AG09319 (cell line): Measurements from ENCODE around the gene NR1H3.

ENCODE experiments used
- DNase-seq: peaks from one replicate; pipeline ENCODE4 v3.0.0-alpha.2; 2010; ENCODE audit warnings: low read depth; ENCODE audit errors: extremely low read depth
- TF ChIP-seq, protein P1 (sequence below): IDR thresholded peaks from 2 replicates; pipeline ENCODE4 v1.5.1; 2011; ENCODE audit warnings: low read depth, mild to moderate bottlenecking, inconsistent platforms, low read length, moderate library complexity

The NR1H3 gene

DNA sequence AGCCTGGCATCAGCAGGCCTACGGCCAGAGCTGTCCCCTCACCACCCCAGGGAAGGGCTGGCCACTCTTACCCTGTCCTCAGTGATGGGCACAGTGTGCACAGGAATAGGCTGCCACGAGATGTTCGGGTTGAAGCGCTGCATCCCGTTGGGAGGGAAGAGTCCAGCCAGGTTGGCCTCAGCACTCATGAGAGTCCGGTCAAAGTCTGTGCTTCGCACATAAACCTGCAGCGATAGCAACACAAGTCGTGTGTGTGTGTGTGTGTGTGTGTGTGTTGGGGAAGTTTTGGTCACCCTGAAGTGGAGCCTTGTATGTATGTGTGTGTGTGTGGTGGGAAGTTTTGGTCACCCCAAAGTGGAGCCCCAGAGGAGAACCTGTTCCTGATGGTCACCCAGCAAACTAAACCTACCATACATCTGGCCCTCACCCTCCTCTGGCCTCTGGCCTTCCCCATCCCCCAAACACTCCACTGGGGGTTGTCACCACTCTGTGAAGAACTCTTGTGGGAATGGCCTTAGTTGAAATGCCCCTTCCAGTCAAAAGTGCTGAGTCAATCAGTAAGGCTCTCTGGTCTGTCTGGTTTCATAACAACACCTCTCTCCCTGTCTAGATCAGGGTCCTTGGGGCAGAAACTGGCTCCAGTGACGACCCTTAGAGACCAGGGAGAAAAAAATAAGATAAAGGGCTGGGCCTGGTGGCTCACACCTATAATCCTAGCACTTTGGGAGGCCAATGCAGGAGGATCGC, 12.0 kb upstream of the NR1H3 start:
- TF ChIP-seq, protein P1, sequence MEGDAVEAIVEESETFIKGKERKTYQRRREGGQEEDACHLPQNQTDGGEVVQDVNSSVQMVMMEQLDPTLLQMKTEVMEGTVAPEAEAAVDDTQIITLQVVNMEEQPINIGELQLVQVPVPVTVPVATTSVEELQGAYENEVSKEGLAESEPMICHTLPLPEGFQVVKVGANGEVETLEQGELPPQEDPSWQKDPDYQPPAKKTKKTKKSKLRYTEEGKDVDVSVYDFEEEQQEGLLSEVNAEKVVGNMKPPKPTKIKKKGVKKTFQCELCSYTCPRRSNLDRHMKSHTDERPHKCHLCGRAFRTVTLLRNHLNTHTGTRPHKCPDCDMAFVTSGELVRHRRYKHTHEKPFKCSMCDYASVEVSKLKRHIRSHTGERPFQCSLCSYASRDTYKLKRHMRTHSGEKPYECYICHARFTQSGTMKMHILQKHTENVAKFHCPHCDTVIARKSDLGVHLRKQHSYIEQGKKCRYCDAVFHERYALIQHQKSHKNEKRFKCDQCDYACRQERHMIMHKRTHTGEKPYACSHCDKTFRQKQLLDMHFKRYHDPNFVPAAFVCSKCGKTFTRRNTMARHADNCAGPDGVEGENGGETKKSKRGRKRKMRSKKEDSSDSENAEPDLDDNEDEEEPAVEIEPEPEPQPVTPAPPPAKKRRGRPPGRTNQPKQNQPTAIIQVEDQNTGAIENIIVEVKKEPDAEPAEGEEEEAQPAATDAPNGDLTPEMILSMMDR, result no peak
- no peak for DNase-seq

DNA sequence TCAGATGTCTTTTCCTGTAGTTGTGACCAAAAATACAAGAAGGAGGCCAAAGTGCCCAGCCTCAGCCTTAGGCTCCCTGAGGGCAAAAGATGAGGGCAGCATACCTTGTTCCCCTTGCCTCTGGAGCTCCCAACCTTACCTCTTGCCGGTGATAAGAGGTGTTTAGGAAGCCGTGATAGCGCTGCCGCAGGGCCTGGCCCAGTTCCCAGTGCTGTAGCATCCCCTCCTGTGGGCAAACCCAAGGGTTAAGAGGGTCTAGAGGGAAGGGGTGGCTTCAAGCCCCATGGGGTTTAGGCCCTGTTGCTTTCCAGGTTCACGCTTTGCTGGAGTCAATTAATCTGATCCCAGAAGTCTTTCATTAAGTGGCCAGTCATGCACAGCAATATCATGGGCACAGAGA, 10.3 kb upstream of the NR1H3 start:
- TF ChIP-seq, protein P1, result no peak
- no peak for DNase-seq

DNA sequence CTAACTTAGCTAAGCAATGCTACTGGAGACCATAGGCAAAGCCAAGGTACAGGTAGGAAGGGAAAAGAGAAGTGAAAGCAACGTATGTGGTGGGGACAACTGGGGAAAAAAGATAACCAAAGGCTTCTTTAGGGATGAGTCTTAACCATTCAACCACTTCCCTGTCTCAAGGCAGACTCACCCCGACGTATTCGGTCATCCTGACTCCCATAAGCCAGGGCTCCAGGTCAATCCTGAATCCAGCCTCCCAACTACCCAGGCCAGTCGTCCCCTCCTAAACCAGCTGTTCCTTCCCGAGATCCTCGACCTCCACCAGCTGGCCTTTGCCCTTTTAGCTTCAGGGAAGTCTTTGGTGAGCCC, 9.5 kb upstream of the NR1H3 start:
- TF ChIP-seq, protein P1, result no peak
- DNase-seq, result no peak

DNA sequence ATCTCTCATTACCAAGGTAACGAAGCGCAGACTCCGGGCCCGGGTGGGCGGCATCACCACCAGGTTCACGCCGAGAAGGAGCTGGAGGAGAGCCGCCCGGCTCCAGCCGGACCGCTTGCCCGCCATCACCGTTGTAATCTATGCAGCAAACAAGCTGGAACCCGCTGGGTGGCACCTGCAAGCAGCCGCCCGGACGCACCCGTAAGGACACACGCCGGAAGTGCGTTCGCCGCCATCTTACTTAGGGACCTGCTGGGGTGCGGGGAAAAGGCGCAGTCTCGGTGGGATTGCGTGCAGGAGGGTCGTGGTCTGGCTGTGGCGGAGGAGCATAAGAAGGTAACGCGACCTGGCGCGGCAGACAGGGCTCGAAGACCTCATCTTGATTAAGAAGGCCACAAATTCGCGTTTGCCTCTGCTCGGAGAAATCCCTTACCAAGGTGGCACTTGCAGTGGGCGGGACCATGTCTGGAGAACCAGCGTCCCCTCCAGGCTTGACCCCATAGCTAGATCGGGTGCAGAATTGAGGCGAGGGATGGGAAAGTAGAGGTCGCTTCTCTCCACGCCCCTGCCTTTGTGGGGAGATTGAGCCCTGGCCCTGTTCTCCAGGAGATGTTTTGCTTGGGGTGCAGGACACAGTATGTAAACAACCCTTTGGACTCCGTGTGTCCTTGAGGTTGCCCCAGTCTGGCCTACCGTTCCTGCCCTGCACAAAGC, 9.0 kb upstream of the NR1H3 start, which contains the start of gene ACP2:
Gene ACP2 (minus strand): TSS at position 151 of the 714 bp plus-strand sequence. CDS start 25 bp downstream, at position 126.
- no peak for DNase-seq
- TF ChIP-seq, protein P1, result peak; percentile 38

DNA sequence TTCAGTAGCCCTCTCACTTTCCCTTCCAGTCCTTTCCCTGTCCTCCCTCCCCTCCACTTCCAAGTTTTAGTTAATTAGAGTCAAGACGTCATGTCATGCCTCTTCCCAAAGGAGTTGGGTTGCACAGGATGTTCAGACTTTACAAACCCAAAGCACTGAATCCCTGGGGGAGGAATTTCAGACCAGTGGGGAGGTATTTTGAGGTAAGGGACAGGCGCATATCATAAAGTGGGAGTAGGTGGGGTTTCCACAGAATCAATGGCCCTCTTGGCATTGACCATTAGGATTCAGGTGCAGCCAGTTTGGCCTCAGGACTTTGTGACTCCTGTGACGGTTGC, 8.4 kb upstream of the NR1H3 start:
- DNase-seq, result no peak
- TF ChIP-seq, protein P1, result no peak

DNA sequence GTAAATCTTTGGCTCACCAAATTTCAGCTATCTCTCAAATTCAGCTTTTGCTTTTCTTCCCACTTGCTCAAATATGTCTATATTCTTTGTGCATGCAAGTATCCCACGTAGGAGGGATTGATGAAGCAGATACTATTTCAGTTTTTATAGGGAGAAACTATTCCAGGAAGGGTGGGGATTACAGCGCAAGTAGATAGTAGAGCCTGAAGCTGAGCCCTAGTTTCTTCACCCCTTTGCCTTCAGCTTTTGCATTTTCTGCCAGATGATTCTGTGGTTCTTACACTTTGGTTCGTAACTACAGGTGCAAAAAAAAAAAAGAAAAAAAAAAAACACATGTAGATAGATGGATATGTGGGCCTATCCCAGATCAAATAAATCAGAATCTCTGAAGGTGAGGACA, 6.0 kb upstream of the NR1H3 start:
- no peak for DNase-seq
- TF ChIP-seq, protein P1, result no peak

DNA sequence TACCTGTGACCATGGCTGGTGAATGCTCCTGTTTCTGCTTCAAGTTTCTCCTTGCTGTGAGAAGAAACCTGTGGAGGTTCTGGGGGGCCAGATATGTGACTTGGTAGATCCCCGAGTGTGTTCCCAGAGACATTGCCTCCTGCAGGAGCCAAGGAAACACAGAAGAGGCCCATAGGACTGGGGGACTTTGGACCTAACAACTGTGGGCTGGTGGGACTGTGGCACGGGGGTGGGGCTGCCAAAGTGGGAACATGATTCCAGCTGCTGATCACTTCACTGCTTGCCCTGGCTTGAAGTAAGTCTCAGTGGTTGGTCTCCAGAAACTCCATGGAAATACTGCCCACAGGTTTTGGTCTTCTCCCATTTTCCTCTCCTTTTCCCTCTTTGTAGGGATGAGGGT, 4.1 kb upstream of the NR1H3 start:
- no peak for DNase-seq
- TF ChIP-seq, protein P1, result no peak
